H9 (cell line): ENCODE results near the gene TOR1AIP1. TPM values are rescaled to one million over a fixed set of nuclear protein-coding genes. Genes with fewer than 3 reads are reported as not detected.

Source experiments
- DNase-seq: peaks from one replicate; pipeline ENCODE4 v3.0.0-alpha.2; 2017
- H2AFZ ChIP-seq: one replicate; pipeline ENCODE4 v1.6.1; 2013; ENCODE audit warnings: mild to moderate bottlenecking, low read length, control low read depth, moderate library complexity
- H2AK5ac ChIP-seq: 2 replicates; pipeline ENCODE4 v1.6.1; 2013; ENCODE audit warnings: low read length, control low read depth, mixed read lengths; ENCODE audit not compliant: insufficient read length
- H2BK120ac ChIP-seq: one replicate; pipeline ENCODE4 v1.6.1; 2013; ENCODE audit warnings: low read depth, mild to moderate bottlenecking, low read length, control low read depth, inconsistent platforms; ENCODE audit not compliant: poor library complexity, severe bottlenecking
- H2BK12ac ChIP-seq: 2 replicates; pipeline ENCODE4 v1.6.1; 2013; ENCODE audit warnings: low read length, control low read depth, mixed read lengths, low read depth; ENCODE audit not compliant: insufficient read length
- H2BK15ac ChIP-seq: 2 replicates; pipeline ENCODE4 v1.6.1; 2013; ENCODE audit warnings: low read depth, low read length, control low read depth
- H2BK20ac ChIP-seq: one replicate; pipeline ENCODE4 v1.6.1; 2013; ENCODE audit warnings: low read depth, mild to moderate bottlenecking, low read length, control low read depth, inconsistent platforms; ENCODE audit not compliant: poor library complexity, severe bottlenecking
- H2BK5ac ChIP-seq: 2 replicates; pipeline ENCODE4 v1.6.1; 2013; ENCODE audit warnings: low read length, control low read depth, mixed read lengths; ENCODE audit not compliant: insufficient read length
- H3K14ac ChIP-seq: 2 replicates; pipeline ENCODE4 v1.6.1; 2013; ENCODE audit warnings: low read length, control low read depth; ENCODE audit not compliant: insufficient read depth
- H3K18ac ChIP-seq: 2 replicates; pipeline ENCODE4 v1.6.1; 2013; ENCODE audit warnings: low read depth, mild to moderate bottlenecking, mixed read lengths, low read length, control low read depth; ENCODE audit not compliant: insufficient read length
- H3K23ac ChIP-seq: 2 replicates; pipeline ENCODE4 v1.6.1; 2013; ENCODE audit warnings: low read length, control low read depth, mixed read lengths, low read depth; ENCODE audit not compliant: insufficient read length
- H3K23me2 ChIP-seq: 2 replicates; pipeline ENCODE4 v1.6.1; 2013; ENCODE audit warnings: low read depth, mild to moderate bottlenecking, mixed read lengths, low read length, control low read depth; ENCODE audit not compliant: insufficient read length, poor library complexity, severe bottlenecking
- H3K27ac ChIP-seq: 2 replicates; pipeline ENCODE4 v1.5.1; 2013; ENCODE audit warnings: low read length, control low read depth, mixed read lengths, low read depth; ENCODE audit not compliant: insufficient read length
- H3K27me3 ChIP-seq: 2 replicates; pipeline ENCODE4 v1.6.1; 2013; ENCODE audit warnings: low read length, control low read depth, inconsistent platforms; ENCODE audit not compliant: insufficient read depth
- H3K4ac ChIP-seq: 2 replicates; pipeline ENCODE4 v1.6.1; 2013; ENCODE audit warnings: low read depth, mild to moderate bottlenecking, control low read depth, inconsistent platforms, low read length, moderate library complexity
- H3K4me1 ChIP-seq: 2 replicates; pipeline ENCODE4 v1.6.1; 2013; ENCODE audit warnings: low read length, control low read depth, inconsistent platforms; ENCODE audit not compliant: insufficient read depth
- H3K4me2 ChIP-seq: 2 replicates; pipeline ENCODE4 v1.6.1; 2013; ENCODE audit warnings: low read length, control low read depth, mixed read lengths; ENCODE audit not compliant: insufficient read length, insufficient read depth
- H3K56ac ChIP-seq: 2 replicates; pipeline ENCODE4 v1.6.1; 2013; ENCODE audit warnings: low read depth, mild to moderate bottlenecking, mixed read lengths, low read length, control low read depth; ENCODE audit not compliant: insufficient read length
- H3K79me1 ChIP-seq: 2 replicates; pipeline ENCODE4 v1.6.1; 2013; ENCODE audit warnings: low read depth, mild to moderate bottlenecking, moderate library complexity, low read length, control low read depth, inconsistent platforms; ENCODE audit not compliant: insufficient read depth, poor library complexity, severe bottlenecking
- H3K79me2 ChIP-seq: 2 replicates; pipeline ENCODE4 v1.6.1; 2013; ENCODE audit warnings: low read length, control low read depth, inconsistent platforms; ENCODE audit not compliant: insufficient read depth
- H3K9ac ChIP-seq: 2 replicates; pipeline ENCODE4 v1.6.1; 2013; ENCODE audit warnings: low read length, control low read depth, mixed read lengths; ENCODE audit not compliant: insufficient read length; ENCODE audit errors: extremely low read depth
- H3K9me3 ChIP-seq: one replicate; pipeline ENCODE4 v1.6.1; 2013; ENCODE audit warnings: low read depth, low read length, inconsistent platforms; ENCODE audit not compliant: control insufficient read depth
- H3T11ph ChIP-seq: one replicate; pipeline ENCODE4 v1.6.1; 2013; ENCODE audit warnings: mild to moderate bottlenecking, low read length, control low read depth, inconsistent platforms
- H4K20me1 ChIP-seq: one replicate; pipeline ENCODE4 v1.6.1; 2013; ENCODE audit not compliant: control insufficient read depth, insufficient read length, insufficient read depth
- H4K5ac ChIP-seq: 2 replicates; pipeline ENCODE4 v1.6.1; 2013; ENCODE audit warnings: low read depth, mild to moderate bottlenecking, mixed read lengths, low read length, control low read depth; ENCODE audit not compliant: insufficient read length
- H4K8ac ChIP-seq: replicated peaks from 2 replicates; pipeline ENCODE4 v1.6.1; 2013; ENCODE audit warnings: low read length, control low read depth, mixed read lengths, low read depth; ENCODE audit not compliant: insufficient read length
- H4K91ac ChIP-seq: 2 replicates; pipeline ENCODE4 v1.6.1; 2013; ENCODE audit warnings: low read depth, mild to moderate bottlenecking, moderate library complexity, mixed read lengths, low read length, control low read depth; ENCODE audit not compliant: insufficient read length
- H3K27ac Mint-ChIP-seq, 3 experiments: 2 replicates in 2 of 3; 3 replicates in 1 of 3; pipeline ENCODE4 v1.8.0; 2020 to 2021; ENCODE audit warnings: mixed read lengths in 3 of 3, mild to moderate bottlenecking in 1 of 3, moderate library complexity in 1 of 3
- H3K27me3 Mint-ChIP-seq: 2 replicates; pipeline ENCODE4 v1.8.0; 2021; ENCODE audit warnings: low read depth, mild to moderate bottlenecking, moderate library complexity, mixed read lengths
- H3K36me3 Mint-ChIP-seq, 3 experiments: 2 replicates in 2 of 3; 3 replicates in 1 of 3; pipeline ENCODE4 v1.8.0; 2020 to 2021; ENCODE audit warnings: low read depth in 3 of 3, mixed read lengths in 3 of 3; ENCODE audit not compliant: insufficient read depth in 1 of 3
- H3K4me1 Mint-ChIP-seq, 2 experiments: 2 replicates each; pipeline ENCODE4 v1.8.0; 2020; ENCODE audit warnings: mixed read lengths in 2 of 2
- H3K4me3 Mint-ChIP-seq, 2 experiments: 2 replicates in 1 of 2; 3 replicates in 1 of 2; pipeline ENCODE4 v1.8.0; 2020 to 2021; ENCODE audit warnings: mild to moderate bottlenecking in 2 of 2, mixed read lengths in 2 of 2, moderate library complexity in 1 of 2
- H3K9me3 Mint-ChIP-seq, 2 experiments: 2 replicates in 1 of 2; 3 replicates in 1 of 2; pipeline ENCODE4 v1.8.0; 2020; ENCODE audit warnings: mild to moderate bottlenecking in 2 of 2, mixed read lengths in 2 of 2, moderate library complexity in 1 of 2
- CTCF ChIP-seq: fragments of 200-600 bp; sonication (generic); conservative IDR thresholded peaks from 3 replicates; pipeline ENCODE4 v1.8.0; 2021; ENCODE audit warnings: antibody characterized with exemption, mild to moderate bottlenecking
- WGBS: extraction: QIAGEN DNeasy Blood & Tissue Kit; methylation state at CpG from one replicate; pipeline ENCODE4 v1.1.7; 2013; ENCODE audit warnings: missing lambda C conversion rate, low lambda C conversion rate, mixed read lengths; ENCODE audit not compliant: insufficient read length; ENCODE audit errors: extremely low coverage; 5-methylcytosine and 5-hydroxymethylcytosine counted together
- total RNA-seq: library from RNA; stranded (reverse); gene quantifications from 2 replicates; pipeline ENCODE4 v1.2.1, GENCODE V29; 2021

TOR1AIP1 gene
- total RNA-seq, 1 experiment from 2014 or later: 25.5 TPM

DNA sequence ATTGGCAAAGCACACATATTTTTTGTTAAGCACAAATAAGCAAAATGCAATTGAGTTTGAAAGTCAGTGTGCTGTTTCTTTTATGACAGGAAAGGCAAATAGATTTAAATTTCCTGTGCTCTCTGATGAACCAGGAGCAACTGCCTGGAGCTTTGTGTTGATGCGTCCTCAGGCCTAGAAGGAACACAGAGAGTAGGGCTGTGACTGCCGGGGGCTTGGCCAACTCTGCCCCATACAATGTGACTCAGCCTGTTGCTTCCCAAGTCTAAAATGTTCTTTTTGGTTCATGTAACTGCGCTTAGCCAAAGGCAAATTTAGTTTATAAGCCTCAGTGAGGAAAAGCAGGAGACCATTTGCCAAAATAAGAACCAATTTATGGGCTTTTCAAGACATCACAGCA lies 42.0 kb upstream of the TOR1AIP1 start:
- Histone ChIP-seq H3K14ac (no peak overlapping the region), H2BK5ac (no peak overlapping the region), H3K23me2 (no peaks in the 10 kb centered on the region), H3T11ph (no peak overlapping the region), H2BK20ac (no peak overlapping the region), H2AFZ (no peak overlapping the region), H3K79me2 (no peaks in the 10 kb centered on the region), H3K23ac (no peak overlapping the region), H3K27ac (no peak overlapping the region), H3K4ac (no peak overlapping the region), H3K79me1 (no peaks in the 10 kb centered on the region), H4K91ac (no peak overlapping the region), H3K18ac (no peak overlapping the region), H3K9me3 (no peaks in the 10 kb centered on the region), H2BK12ac (no peak overlapping the region), H3K9ac (no peak overlapping the region), H2AK5ac (no peak overlapping the region), H3K4me1 (no peaks in the 10 kb centered on the region), H3K27me3 (no peaks in the 10 kb centered on the region), H2BK120ac (no peak overlapping the region), H4K8ac (no peak overlapping the region), H4K5ac (no peak overlapping the region), H3K56ac (no peak overlapping the region), H3K4me2 (no peak overlapping the region), H4K20me1 (no peaks in the 10 kb centered on the region), H2BK15ac (no peak overlapping the region)
- H3K36me3 Mint-ChIP-seq: peaks cover 2 to 4% (median 4%) of the 10 kb centered on the region in 3 experiments; a peak in 3 of 7 replicates
- no peak overlapping the region for H3K27ac Mint-ChIP-seq
- DNase-seq: no peak
- peaks cover 0 to 3% of the 10 kb centered on the region in 2 experiments; a peak in 1 of 4 replicates for H3K4me1 Mint-ChIP-seq
- TF ChIP-seq CTCF: no peak
- no CpG with 5 or more reads among the region's 3 CpGs for WGBS
- no peaks in the 10 kb centered on the region for H3K9me3 Mint-ChIP-seq
- H3K27me3 Mint-ChIP-seq: no peaks in the 10 kb centered on the region
- no peak overlapping the region for H3K4me3 Mint-ChIP-seq
